MM.1S (cell line): ENCODE data around the gene L3MBTL4.

Source experiments
- DNase-seq: peaks from one replicate; pipeline ENCODE4 v3.0.0-alpha.2; 2015
- H2AFZ ChIP-seq: fragments of 300-600 bp; sonication (generic); 2 replicates; pipeline ENCODE4 v1.6.0; 2016; ENCODE audit warnings: antibody characterized with exemption, low read length
- H3F3A ChIP-seq: fragments of 300-600 bp; sonication (generic); 2 replicates; pipeline ENCODE4 v1.6.1; 2016; ENCODE audit warnings: mild to moderate bottlenecking, antibody characterized with exemption, low read length, moderate library complexity, mixed read lengths; ENCODE audit not compliant: insufficient read depth
- H3K27ac ChIP-seq: fragments of 300-600 bp; sonication (generic); 2 replicates; pipeline ENCODE4 v1.5.1; 2016; ENCODE audit warnings: mild to moderate bottlenecking, low read length
- H3K27me3 ChIP-seq: fragments of 300-600 bp; sonication (generic); replicated peaks from 2 replicates; pipeline ENCODE4 v1.6.0; 2016; ENCODE audit warnings: low read length; ENCODE audit not compliant: insufficient read depth
- H3K36me3 ChIP-seq: fragments of 300-600 bp; sonication (generic); replicated peaks from 2 replicates; pipeline ENCODE4 v1.6.1; 2016; ENCODE audit warnings: mild to moderate bottlenecking, low read length, mixed read lengths; ENCODE audit not compliant: insufficient read depth
- H3K4me1 ChIP-seq: fragments of 300-600 bp; sonication (generic); 2 replicates; pipeline ENCODE4 v1.6.1; 2016; ENCODE audit warnings: low read length, mixed read lengths
- H3K4me2 ChIP-seq: fragments of 300-600 bp; sonication (generic); 2 replicates; pipeline ENCODE4 v1.6.0; 2016; ENCODE audit warnings: low read depth, low read length
- H3K4me3 ChIP-seq: fragments of 300-600 bp; sonication (generic); 2 replicates; pipeline ENCODE4 v1.5.1; 2016; ENCODE audit warnings: low read length, mixed read lengths
- H3K79me2 ChIP-seq: fragments of 300-600 bp; sonication (generic); 2 replicates; pipeline ENCODE4 v1.6.1; 2016; ENCODE audit warnings: mixed run types, low read length, mixed read lengths
- H3K9ac ChIP-seq: fragments of 300-600 bp; sonication (generic); 2 replicates; pipeline ENCODE4 v1.6.1; 2016; ENCODE audit warnings: low read length, mixed read lengths
- H3K9me2 ChIP-seq: fragments of 300-600 bp; sonication (generic); replicated peaks from 2 replicates; pipeline ENCODE4 v1.6.1; 2016; ENCODE audit warnings: mild to moderate bottlenecking, low read length, mixed read lengths; ENCODE audit not compliant: insufficient read depth
- H3K9me3 ChIP-seq: fragments of 300-600 bp; sonication (generic); replicated peaks from 2 replicates; pipeline ENCODE4 v1.6.1; 2016; ENCODE audit warnings: mild to moderate bottlenecking, low read length, mixed read lengths; ENCODE audit not compliant: insufficient read depth
- H4K20me1 ChIP-seq: fragments of 300-600 bp; sonication (generic); 2 replicates; pipeline ENCODE4 v1.6.1; 2016; ENCODE audit warnings: mild to moderate bottlenecking, low read length, moderate library complexity, mixed read lengths; ENCODE audit not compliant: insufficient read depth
- CTCF ChIP-seq: fragments of 300-600 bp; sonication (generic); IDR thresholded peaks from 2 replicates; pipeline ENCODE4 v1.5.1; 2016; ENCODE audit warnings: antibody characterized with exemption, low read length, mixed read lengths
- EZH2 ChIP-seq: fragments of 300-600 bp; sonication (generic); optimal IDR thresholded peaks from 2 replicates; pipeline ENCODE3; 2017; ENCODE audit warnings: low read depth, mild to moderate bottlenecking, antibody characterized with exemption, low read length, mixed read lengths
- EZH2phosphoT487 ChIP-seq: fragments of 300-600 bp; sonication (generic); IDR thresholded peaks from 2 replicates; pipeline ENCODE4 v1.6.1; 2018; ENCODE audit warnings: antibody characterized with exemption, low read length

Gene L3MBTL4

GRCh38 chr18:6222271-6222670 lies 192.4 kb downstream of the L3MBTL4 start:
- no peaks in the 10 kb centered on the region for H3F3A ChIP-seq
- H3K9me2 ChIP-seq = no peaks in the 10 kb centered on the region
- H3K79me2 ChIP-seq = no peaks in the 10 kb centered on the region
- H3K27me3 ChIP-seq = no peaks in the 10 kb centered on the region
- H3K4me3 ChIP-seq = no peak overlapping the region
- no peaks in the 10 kb centered on the region for H3K36me3 ChIP-seq
- no peaks in the 10 kb centered on the region for H3K9me3 ChIP-seq
- no peak for TF ChIP-seq EZH2
- no peak for TF ChIP-seq EZH2phosphoT487
- no peak for TF ChIP-seq CTCF
- H2AFZ ChIP-seq = no peak overlapping the region
- H3K27ac ChIP-seq = no peak overlapping the region
- H3K4me1 ChIP-seq = no peaks in the 10 kb centered on the region
- DNase-seq = no peak
- H3K4me2 ChIP-seq = no peak overlapping the region
- H4K20me1 ChIP-seq = no peaks in the 10 kb centered on the region
- H3K9ac ChIP-seq = no peak overlapping the region

GRCh38 chr18:6221602-6222014 lies 193.1 kb downstream of the L3MBTL4 start:
- Histone ChIP-seq H4K20me1 (no peaks in the 10 kb centered on the region), H3K27ac (no peak overlapping the region), H3K79me2 (no peaks in the 10 kb centered on the region), H3K9ac (no peak overlapping the region), H3K4me2 (no peak overlapping the region), H3K4me3 (no peak overlapping the region), H3K9me3 (no peaks in the 10 kb centered on the region), H3F3A (no peaks in the 10 kb centered on the region), H3K4me1 (no peaks in the 10 kb centered on the region), H3K9me2 (no peaks in the 10 kb centered on the region), H2AFZ (no peak overlapping the region), H3K27me3 (no peaks in the 10 kb centered on the region), H3K36me3 (no peaks in the 10 kb centered on the region)
- no peak for DNase-seq
- TF ChIP-seq EZH2 (no peak), EZH2phosphoT487 (no peak), CTCF (no peak)

- no peak overlapping the region for H3K27ac ChIP-seq
- H3K4me3 ChIP-seq = no peak overlapping the region
- no peak for DNase-seq
Observed at GRCh38 chr18:6220129-6220528, 194.6 kb downstream of the L3MBTL4 start.

More at GRCh38 chr18:6220129-6220528, 194.6 kb downstream of the L3MBTL4 start:
- Histone ChIP-seq H3K79me2 (no peaks in the 10 kb centered on the region), H3K9me3 (no peaks in the 10 kb centered on the region), H2AFZ (no peak overlapping the region), H3F3A (no peaks in the 10 kb centered on the region), H4K20me1 (no peaks in the 10 kb centered on the region), H3K36me3 (no peaks in the 10 kb centered on the region), H3K9me2 (no peaks in the 10 kb centered on the region), H3K4me2 (no peak overlapping the region), H3K4me1 (no peaks in the 10 kb centered on the region), H3K27me3 (no peaks in the 10 kb centered on the region), H3K9ac (no peak overlapping the region)
- no peak for TF ChIP-seq EZH2phosphoT487
- no peak for TF ChIP-seq CTCF
- TF ChIP-seq EZH2 = no peak
